Measurements from ENCODE around the gene USP28.

USP28 gene

GRCh38 chr11:113841691-113842090 lies 33.7 kb downstream of the USP28 start:
- no peaks in the 10 kb centered on the region for H3K4me1 Mint-ChIP-seq
- H3K9me3 Mint-ChIP-seq: no peaks in the 10 kb centered on the region
- peaks cover 37% of the 10 kb centered on the region for H3K36me3 Mint-ChIP-seq (ENCODE audit: low read depth)
- no peak for TF ChIP-seq CTCF (IDR thresholded peaks at IDR 0.05; ENCODE audit: unreplicated experiment in 3 of 3)
- H3K27ac Mint-ChIP-seq: no peak overlapping the region
- H3K4me3 Mint-ChIP-seq: no peak overlapping the region
- no peaks in the 10 kb centered on the region for H3K27me3 Mint-ChIP-seq (ENCODE audit: low read depth)

GRCh38 chr11:113840932-113841664 lies 34.3 kb downstream of the USP28 start:
- H3K36me3 Mint-ChIP-seq (ENCODE audit: low read depth): peaks cover 35% of the 10 kb centered on the region
- H3K4me3 Mint-ChIP-seq: no peak overlapping the region
- no peak for TF ChIP-seq CTCF (IDR thresholded peaks at IDR 0.05; ENCODE audit: unreplicated experiment in 3 of 3)
- no peaks in the 10 kb centered on the region for H3K27me3 Mint-ChIP-seq (ENCODE audit: low read depth)
- no peaks in the 10 kb centered on the region for H3K4me1 Mint-ChIP-seq
- no peaks in the 10 kb centered on the region for H3K9me3 Mint-ChIP-seq
- no peak overlapping the region for H3K27ac Mint-ChIP-seq

GRCh38 chr11:113839842-113840241 lies 35.5 kb downstream of the USP28 start:
- H3K27ac Mint-ChIP-seq: no peak overlapping the region
- H3K9me3 Mint-ChIP-seq: no peaks in the 10 kb centered on the region
- no peak for TF ChIP-seq CTCF (IDR thresholded peaks at IDR 0.05; ENCODE audit: unreplicated experiment in 3 of 3)
- H3K4me3 Mint-ChIP-seq: no peak overlapping the region
- H3K27me3 Mint-ChIP-seq (ENCODE audit: low read depth): no peaks in the 10 kb centered on the region
- no peaks in the 10 kb centered on the region for H3K4me1 Mint-ChIP-seq
- H3K36me3 Mint-ChIP-seq (ENCODE audit: low read depth): peaks cover 35% of the 10 kb centered on the region

- Mint-ChIP-seq H3K27ac (no peak overlapping the region), H3K9me3 (no peaks in the 10 kb centered on the region), H3K27me3 (ENCODE audit: low read depth) (no peaks in the 10 kb centered on the region), H3K36me3 (ENCODE audit: low read depth) (peaks cover 30% of the 10 kb centered on the region), H3K4me3 (no peak overlapping the region), H3K4me1 (no peaks in the 10 kb centered on the region)
- no peak for TF ChIP-seq CTCF (IDR thresholded peaks at IDR 0.05; ENCODE audit: unreplicated experiment in 3 of 3)
These were observed 37.4 kb downstream of the USP28 start for GRCh38 chr11:113838005-113838404.

- H3K4me1 Mint-ChIP-seq: no peaks in the 10 kb centered on the region
- H3K36me3 Mint-ChIP-seq (ENCODE audit: low read depth): peaks cover 32% of the 10 kb centered on the region
- H3K9me3 Mint-ChIP-seq: no peaks in the 10 kb centered on the region
- no peak for TF ChIP-seq CTCF (IDR thresholded peaks at IDR 0.05; ENCODE audit: unreplicated experiment in 3 of 3)
- H3K4me3 Mint-ChIP-seq: no peak overlapping the region
- no peak overlapping the region for H3K27ac Mint-ChIP-seq
- H3K27me3 Mint-ChIP-seq (ENCODE audit: low read depth): no peaks in the 10 kb centered on the region
These were observed 40.1 kb downstream of the USP28 start for GRCh38 chr11:113835306-113835705.

- H3K27ac Mint-ChIP-seq: no peak overlapping the region
These were observed 42.2 kb downstream of the USP28 start for GRCh38 chr11:113833151-113833550.

More at GRCh38 chr11:113833151-113833550, 42.2 kb downstream of the USP28 start:
- Mint-ChIP-seq H3K4me1 (no peaks in the 10 kb centered on the region), H3K4me3 (no peak overlapping the region), H3K27me3 (ENCODE audit: low read depth) (no peaks in the 10 kb centered on the region), H3K36me3 (ENCODE audit: low read depth) (peaks cover 32% of the 10 kb centered on the region), H3K9me3 (no peaks in the 10 kb centered on the region)
- TF ChIP-seq CTCF (IDR thresholded peaks at IDR 0.05; ENCODE audit: unreplicated experiment in 3 of 3): no peak
